Karpas-422 (cell line): ENCODE data around the gene SPN. TPM values are rescaled to one million over a fixed set of nuclear protein-coding genes. Genes with fewer than 3 reads are reported as not detected.
"Not testable (repeated sequence)": the region's sequence is repeated elsewhere in the genome, so short reads cannot be mapped to it uniquely, and the experiment has no call there.

Source experiments
- DNase-seq: peaks from one replicate; pipeline ENCODE4 v3.0.0-alpha.2; 2015
- H2AFZ ChIP-seq: fragments of 200-600 bp; sonication (generic); 2 replicates; pipeline ENCODE4 v1.6.1; 2014; ENCODE audit warnings: antibody characterized with exemption, low read length, mixed read lengths
- H3K27ac ChIP-seq: fragments of 200-600 bp; sonication (generic); 2 replicates; pipeline ENCODE4 v1.5.1; 2014; ENCODE audit warnings: mild to moderate bottlenecking, low read length, moderate library complexity
- H3K27me3 ChIP-seq: fragments of 200-600 bp; sonication (generic); 2 replicates; pipeline ENCODE4 v1.6.1; 2014; ENCODE audit warnings: low read length, mixed read lengths
- H3K36me3 ChIP-seq: fragments of 200-600 bp; sonication (generic); 2 replicates; pipeline ENCODE4 v1.6.1; 2014; ENCODE audit warnings: low read length, mixed read lengths; ENCODE audit not compliant: insufficient read depth
- H3K4me1 ChIP-seq: fragments of 200-600 bp; sonication (generic); 2 replicates; pipeline ENCODE4 v1.6.1; 2014; ENCODE audit warnings: mild to moderate bottlenecking, low read length, mixed read lengths
- H3K4me2 ChIP-seq: fragments of 200-600 bp; sonication (generic); 2 replicates; pipeline ENCODE4 v1.6.1; 2014; ENCODE audit warnings: low read length, low read depth, mild to moderate bottlenecking; ENCODE audit not compliant: poor library complexity, severe bottlenecking
- H3K4me3 ChIP-seq: fragments of 200-600 bp; sonication (generic); 2 replicates; pipeline ENCODE4 v1.5.1; 2014; ENCODE audit warnings: mild to moderate bottlenecking, antibody characterized with exemption, low read length, mixed read lengths
- H3K79me2 ChIP-seq: fragments of 200-600 bp; sonication (generic); 2 replicates; pipeline ENCODE4 v1.6.1; 2014; ENCODE audit warnings: mild to moderate bottlenecking, low read length, mixed read lengths
- H3K9ac ChIP-seq: fragments of 200-600 bp; sonication (generic); 2 replicates; pipeline ENCODE4 v1.6.0; 2014; ENCODE audit warnings: low read length
- H3K9me2 ChIP-seq: fragments of 200-600 bp; sonication (generic), shearing (Covaris generic); replicated peaks from 2 replicates; pipeline ENCODE4 v1.6.0; 2014; ENCODE audit warnings: mild to moderate bottlenecking, low read length, moderate library complexity; ENCODE audit not compliant: insufficient read depth
- H3K9me3 ChIP-seq: fragments of 300-700, 200-600 bp; sonication (generic); 2 replicates; pipeline ENCODE4 v1.6.1; 2014; ENCODE audit warnings: low read length, mixed read lengths
- H4K20me1 ChIP-seq: fragments of 200-600 bp; sonication (generic); 2 replicates; pipeline ENCODE4 v1.6.1; 2014; ENCODE audit warnings: mild to moderate bottlenecking, antibody characterized with exemption, low read length, low read depth; ENCODE audit not compliant: insufficient read depth
- total RNA-seq: library from RNA; depleted of rRNA; stranded (reverse); fragments of >200 nt; shearing (Covaris generic); gene quantifications from 2 replicates; pipeline ENCODE4 v1.2.3, GENCODE V29; 2014; ENCODE audit warnings: low replicate concordance

SPN gene
- total RNA-seq, 1 experiment from 2014 or later, result 0.63 TPM

DNA sequence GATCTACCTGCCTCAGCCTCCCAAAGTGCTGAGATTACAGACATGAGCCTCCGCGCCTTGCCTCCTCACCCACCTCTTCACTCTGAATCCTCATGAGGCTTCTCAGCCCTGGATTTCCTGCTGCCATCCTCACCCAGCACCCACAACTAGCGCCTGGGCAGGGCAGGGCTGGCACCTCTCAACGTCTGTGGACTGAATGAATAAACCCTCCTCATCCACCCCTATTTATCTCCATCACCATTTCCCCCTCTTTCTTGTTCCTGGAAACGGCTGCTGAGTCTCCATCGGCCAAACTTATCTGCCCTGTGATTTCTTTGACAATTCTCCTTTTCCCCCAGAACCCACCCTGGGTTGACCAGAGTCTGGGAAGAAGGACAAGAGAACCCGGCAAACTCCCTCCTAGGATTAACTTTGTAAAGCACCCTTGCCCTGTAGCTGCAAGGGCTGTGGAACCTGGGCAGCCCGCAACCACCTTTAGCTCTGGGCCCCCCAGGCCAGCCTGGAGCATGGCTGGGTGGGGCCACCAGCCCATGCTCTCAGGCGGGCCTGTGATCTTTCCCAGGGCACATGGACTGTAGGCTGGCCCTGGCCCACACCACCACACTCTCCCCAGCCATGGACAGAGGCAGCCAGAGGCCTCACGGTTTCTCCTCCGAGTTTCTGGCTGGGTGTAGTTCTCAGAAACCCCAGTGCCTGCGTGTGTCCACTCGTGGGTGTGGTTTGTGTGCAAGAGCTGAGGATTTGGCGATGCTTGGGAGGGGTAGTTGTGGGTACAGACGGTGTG lies 2.4 kb downstream of the SPN start:
- Histone ChIP-seq H3K9ac (peak overlapping the region; percentile 68), H2AFZ (peak overlapping the region; percentile 1; the same call in 1 of the 2 replicates), H3K9me3 (no peaks in the 10 kb centered on the region), H3K79me2 (no peaks in the 10 kb centered on the region), H3K4me3 (peak overlapping the region; percentile 61; the same call in 1 of the 2 replicates), H3K4me1 (peaks cover 62% of the 10 kb centered on the region), H3K27me3 (no peaks in the 10 kb centered on the region), H3K9me2 (no peaks in the 10 kb centered on the region), H3K36me3 (no peaks in the 10 kb centered on the region), H4K20me1 (no peaks in the 10 kb centered on the region), H3K27ac (peak overlapping the region; percentile 75), H3K4me2 (peak overlapping the region; percentile 71)
- DNase-seq, result no peak

DNA sequence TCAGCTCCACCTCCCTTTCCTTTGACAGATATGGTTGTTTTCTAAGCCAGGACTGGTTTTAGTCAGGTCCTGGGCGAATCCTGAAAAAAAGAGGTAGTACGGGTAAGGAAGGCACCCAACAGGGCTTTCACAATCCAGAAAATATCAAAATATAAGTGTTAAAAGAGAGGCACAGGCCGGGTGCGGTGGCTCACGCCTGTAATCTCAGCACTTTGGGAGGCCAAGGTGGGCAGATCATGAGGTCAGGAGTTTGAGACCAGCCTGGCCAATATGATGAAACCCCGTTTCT lies 4.2 kb downstream of the SPN start:
- H3K4me3 ChIP-seq, result peak overlapping the region; percentile 61
- peak overlapping the region; percentile 64; the same call in 1 of the 2 replicates for H2AFZ ChIP-seq
- not testable (repeated sequence) for H3K27me3 ChIP-seq, H3K9me3 ChIP-seq, DNase-seq, H3K9me2 ChIP-seq, H4K20me1 ChIP-seq, H3K79me2 ChIP-seq, H3K36me3 ChIP-seq
- peaks cover 49% of the 10 kb centered on the region for H3K4me1 ChIP-seq
- peak overlapping the region; percentile 75 for H3K27ac ChIP-seq
- peak overlapping the region; percentile 68 for H3K9ac ChIP-seq
- peak overlapping the region; percentile 71 for H3K4me2 ChIP-seq

DNA sequence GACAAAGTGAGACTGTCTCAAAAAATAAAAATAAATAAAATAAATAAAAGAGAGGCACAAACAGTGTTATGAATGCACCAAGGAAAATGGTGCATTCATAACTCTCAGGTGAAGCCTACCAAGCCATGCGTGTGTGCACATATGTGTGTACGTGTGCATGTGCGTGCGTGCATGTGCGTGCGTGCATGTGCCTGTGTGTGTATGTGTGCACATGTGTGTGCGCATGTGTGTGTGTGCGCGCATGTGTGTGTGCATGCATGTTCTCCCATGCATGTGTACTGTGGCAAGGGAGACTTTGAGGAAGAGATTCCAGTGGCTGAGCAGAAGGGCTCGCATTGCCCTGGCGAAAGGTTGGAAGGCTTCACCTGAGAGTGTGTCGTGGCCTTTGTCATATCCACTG lies 4.7 kb downstream of the SPN start:
- Histone ChIP-seq H3K36me3 (no peaks in the 10 kb centered on the region), H3K4me1 (peaks cover 46% of the 10 kb centered on the region), H3K9me3 (no peaks in the 10 kb centered on the region), H3K27ac (peak overlapping the region; percentile 75; the same call in 1 of the 2 replicates), H3K9me2 (no peaks in the 10 kb centered on the region), H3K79me2 (no peaks in the 10 kb centered on the region), H4K20me1 (no peaks in the 10 kb centered on the region), H3K4me2 (no peak overlapping the region), H2AFZ (no peak overlapping the region), H3K4me3 (no peak overlapping the region), H3K27me3 (no peaks in the 10 kb centered on the region), H3K9ac (no peak overlapping the region)
- DNase-seq, result no peak

DNA sequence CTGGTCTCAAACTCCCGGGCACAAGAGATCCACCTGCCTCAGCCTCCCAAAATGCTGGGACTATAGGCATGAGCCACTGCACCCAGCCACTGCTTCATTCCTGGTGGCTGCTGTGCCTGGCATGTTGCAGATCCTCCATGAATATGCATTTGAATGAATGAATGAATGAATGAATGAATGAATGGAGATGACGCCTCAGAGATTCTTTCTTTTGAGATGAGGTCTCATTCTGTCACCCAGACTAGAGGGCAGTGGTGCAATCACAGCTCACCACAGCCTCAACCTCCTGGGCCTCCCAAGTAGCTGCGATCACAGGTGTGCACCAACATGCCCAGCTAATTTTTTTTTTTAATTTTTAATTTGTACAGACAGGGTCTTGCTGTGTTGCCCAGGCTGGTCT lies 5.2 kb downstream of the SPN start:
- Histone ChIP-seq H3K79me2 (no peaks in the 10 kb centered on the region), H3K4me1 (peaks cover 42% of the 10 kb centered on the region), H3K4me3 (no peak overlapping the region), H4K20me1 (no peaks in the 10 kb centered on the region), H3K9ac (no peak overlapping the region), H3K9me2 (no peaks in the 10 kb centered on the region), H3K27me3 (no peaks in the 10 kb centered on the region), H3K36me3 (no peaks in the 10 kb centered on the region), H3K4me2 (no peak overlapping the region), H3K9me3 (no peaks in the 10 kb centered on the region), H2AFZ (no peak overlapping the region), H3K27ac (no peak overlapping the region)
- DNase-seq, result no peak

DNA sequence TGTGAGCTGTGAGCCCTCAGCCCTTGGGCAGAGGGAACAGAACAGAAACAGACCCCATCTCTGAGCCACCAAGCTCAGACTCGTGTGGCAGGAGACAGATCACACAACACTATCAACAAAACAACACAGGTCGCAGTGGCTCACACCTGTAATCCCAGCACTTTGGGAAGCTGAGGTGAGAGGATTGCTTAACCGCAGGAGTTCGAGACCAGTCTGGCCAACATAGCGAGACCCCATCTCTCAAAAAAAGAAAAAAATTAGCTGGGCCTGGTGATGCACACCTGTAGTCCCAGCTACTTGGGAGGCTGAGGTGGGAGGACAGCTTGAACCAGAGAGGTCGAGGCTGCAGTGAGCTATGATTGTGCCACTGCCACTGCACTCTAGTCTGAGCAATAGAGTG lies 10.5 kb downstream of the SPN start:
- Histone ChIP-seq H3K27me3 (no peaks in the 10 kb centered on the region), H3K79me2 (no peaks in the 10 kb centered on the region), H3K4me2 (no peak overlapping the region), H3K36me3 (no peaks in the 10 kb centered on the region), H2AFZ (no peak overlapping the region), H4K20me1 (no peaks in the 10 kb centered on the region), H3K27ac (no peak overlapping the region), H3K9ac (no peak overlapping the region), H3K4me3 (no peak overlapping the region), H3K9me3 (no peaks in the 10 kb centered on the region), H3K9me2 (no peaks in the 10 kb centered on the region), H3K4me1 (peaks cover 17% of the 10 kb centered on the region)
- no peak for DNase-seq

DNA sequence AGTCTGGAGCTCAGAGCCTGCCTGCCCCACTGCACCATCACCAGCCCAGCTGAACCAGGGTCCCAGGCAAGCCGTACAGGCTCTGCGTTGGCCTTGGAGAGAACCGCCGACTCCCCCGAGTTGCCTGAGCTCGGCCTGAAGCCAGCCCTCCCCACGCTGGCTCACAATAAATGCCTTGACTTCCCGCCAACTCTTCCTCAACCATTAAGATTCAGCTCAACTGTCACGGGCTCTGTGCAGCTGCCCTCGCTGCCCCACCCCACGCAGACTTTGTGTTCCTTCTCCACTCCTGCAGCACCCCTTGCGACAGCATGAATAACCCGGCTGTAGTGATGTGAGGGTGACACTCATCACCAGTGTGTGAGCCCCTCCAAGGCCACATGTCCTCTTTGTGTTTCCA lies 11.1 kb downstream of the SPN start:
- no peaks in the 10 kb centered on the region for H3K9me2 ChIP-seq
- no peak overlapping the region for H3K27ac ChIP-seq
- H3K9me3 ChIP-seq, result no peaks in the 10 kb centered on the region
- no peak overlapping the region for H3K4me3 ChIP-seq
- H2AFZ ChIP-seq, result no peak overlapping the region
- no peaks in the 10 kb centered on the region for H3K27me3 ChIP-seq
- no peak overlapping the region for H3K9ac ChIP-seq
- H3K4me1 ChIP-seq, result peaks cover 23% of the 10 kb centered on the region
- no peaks in the 10 kb centered on the region for H3K36me3 ChIP-seq
- H3K4me2 ChIP-seq, result no peak overlapping the region
- H3K79me2 ChIP-seq, result no peaks in the 10 kb centered on the region
- no peak for DNase-seq
- no peaks in the 10 kb centered on the region for H4K20me1 ChIP-seq

DNA sequence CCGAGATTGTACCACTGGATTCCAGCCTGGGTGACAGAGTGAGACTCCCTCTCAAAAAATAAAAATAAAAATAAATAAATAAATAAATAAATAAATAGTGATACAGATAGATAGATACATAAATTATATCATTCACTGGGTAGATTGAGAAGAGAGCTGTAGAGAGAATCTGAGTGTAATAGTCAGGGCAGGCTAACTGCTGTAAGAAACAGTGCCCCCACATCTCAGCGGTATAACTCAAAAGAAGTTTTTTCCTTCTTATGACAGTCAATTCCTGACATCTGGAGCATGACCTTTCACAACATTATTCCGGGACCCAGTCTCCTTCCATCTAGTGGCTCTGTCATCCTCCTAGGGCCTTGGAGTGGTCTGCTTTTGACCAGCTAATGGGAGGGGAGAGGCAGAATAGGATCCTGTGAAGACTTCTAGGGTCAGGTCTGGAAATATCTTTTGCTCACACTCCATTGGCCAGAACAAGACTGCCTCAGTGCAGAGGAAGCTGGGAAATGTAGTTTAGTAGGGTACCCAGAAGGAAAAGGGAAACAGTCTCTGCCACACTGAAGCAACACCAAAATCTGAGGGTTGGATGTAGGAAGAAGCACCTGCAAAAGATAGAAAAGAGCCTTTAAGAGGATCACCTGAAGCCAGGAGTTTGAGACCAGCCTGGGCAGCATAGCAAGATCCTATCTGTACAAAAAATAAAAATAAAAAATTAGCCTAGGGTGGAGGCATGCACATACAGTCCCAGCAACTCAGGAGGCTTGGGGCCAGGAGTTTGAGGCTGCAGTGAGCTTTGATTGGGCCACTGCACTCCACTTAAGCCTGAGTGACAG lies 13.0 kb downstream of the SPN start:
- H3K9ac ChIP-seq, result 0 out of 2 replicates have a peak overlapping the region, but pooled peaks have one; percentile 27
- H3K9me3 ChIP-seq, result no peaks in the 10 kb centered on the region
- H3K36me3 ChIP-seq, result no peaks in the 10 kb centered on the region
- peak; percentile 88 for DNase-seq
- H3K4me1 ChIP-seq, result peaks cover 42% of the 10 kb centered on the region
- peak overlapping the region; percentile 62 for H3K27ac ChIP-seq
- no peak overlapping the region for H3K4me3 ChIP-seq
- no peak overlapping the region for H3K4me2 ChIP-seq
- H3K79me2 ChIP-seq, result peaks cover 3% of the 10 kb centered on the region
- H3K27me3 ChIP-seq, result no peaks in the 10 kb centered on the region
- no peaks in the 10 kb centered on the region for H3K9me2 ChIP-seq
- peak overlapping the region; percentile 76; the same call in 1 of the 2 replicates for H2AFZ ChIP-seq
- no peaks in the 10 kb centered on the region for H4K20me1 ChIP-seq

DNA sequence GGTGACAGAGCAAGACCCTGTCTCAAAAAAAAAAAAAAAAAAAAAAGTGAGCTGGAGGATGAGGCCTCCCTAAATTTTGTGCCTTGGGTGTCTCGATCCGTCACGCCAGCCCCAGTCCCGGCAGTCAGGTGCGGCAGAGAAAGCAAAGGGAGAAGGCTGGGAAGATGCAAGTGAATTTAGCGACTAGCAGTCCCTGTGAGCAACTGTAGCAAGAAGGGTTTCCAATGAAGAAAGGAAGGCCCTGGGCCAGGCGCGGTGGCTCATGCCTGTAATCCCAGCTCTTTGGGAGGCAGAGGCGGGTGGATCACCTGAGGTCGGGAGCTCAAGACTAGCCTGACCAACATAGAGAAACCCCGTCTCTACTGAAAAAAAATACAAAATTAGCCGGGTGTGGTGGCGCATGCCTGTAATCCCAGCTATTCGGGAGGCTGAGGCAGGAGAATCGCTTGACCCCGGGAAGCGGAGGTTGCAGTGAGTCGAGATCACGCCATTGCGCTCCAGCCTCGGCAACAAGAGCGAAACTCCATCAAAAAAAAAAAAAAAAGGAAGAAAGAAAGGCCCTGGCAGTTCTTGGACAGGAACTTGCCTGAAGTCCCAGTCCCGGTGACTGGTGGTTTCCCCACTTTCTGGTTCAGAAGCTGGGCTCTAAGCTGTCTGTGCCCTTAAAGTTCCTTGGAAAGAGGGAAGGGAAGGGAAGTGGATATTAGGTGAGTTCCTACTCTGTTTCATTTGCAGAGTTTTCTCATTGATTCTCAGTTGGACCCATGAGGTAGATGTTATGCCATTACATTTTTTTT lies 14.1 kb downstream of the SPN start:
- Histone ChIP-seq H3K4me2 (no peak overlapping the region), H2AFZ (no peak overlapping the region), H3K9me3 (no peaks in the 10 kb centered on the region), H4K20me1 (no peaks in the 10 kb centered on the region), H3K27ac (peak overlapping the region; percentile 98), H3K27me3 (no peaks in the 10 kb centered on the region), H3K9me2 (no peaks in the 10 kb centered on the region), H3K36me3 (no peaks in the 10 kb centered on the region), H3K9ac (no peak overlapping the region), H3K4me1 (peaks cover 44% of the 10 kb centered on the region), H3K79me2 (peaks cover 6% of the 10 kb centered on the region), H3K4me3 (no peak overlapping the region)
- no peak for DNase-seq
